IPS DF 4.7 (cell line): Measurements from ENCODE around the gene RFTN1.

Source experiments
- DNase-seq: peaks from one replicate; pipeline ENCODE4 v3.0.0-alpha.2; 2013; ENCODE audit warnings: low spot score; ENCODE audit errors: extremely low read depth

Gene RFTN1

DNA sequence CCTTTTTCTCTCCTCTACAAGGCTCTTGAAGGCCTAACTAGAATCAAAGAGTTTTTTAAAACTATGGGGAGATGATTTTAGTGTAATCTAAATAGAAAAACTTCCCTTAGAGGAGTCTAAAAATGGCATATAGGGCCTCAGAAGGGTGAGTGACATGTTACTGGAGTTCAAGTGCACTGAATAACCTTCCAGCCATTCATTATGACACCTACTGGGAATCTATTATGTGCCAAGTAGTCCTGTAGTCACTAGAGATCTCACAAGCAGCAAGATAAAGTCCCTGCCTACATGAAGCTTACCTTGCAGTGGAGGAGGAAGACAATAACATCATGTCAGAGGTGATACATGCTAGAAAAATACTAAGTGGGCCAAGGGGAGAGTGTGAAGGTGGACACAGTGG, 152.4 kb downstream of the RFTN1 start:
- no peak for DNase-seq

DNA sequence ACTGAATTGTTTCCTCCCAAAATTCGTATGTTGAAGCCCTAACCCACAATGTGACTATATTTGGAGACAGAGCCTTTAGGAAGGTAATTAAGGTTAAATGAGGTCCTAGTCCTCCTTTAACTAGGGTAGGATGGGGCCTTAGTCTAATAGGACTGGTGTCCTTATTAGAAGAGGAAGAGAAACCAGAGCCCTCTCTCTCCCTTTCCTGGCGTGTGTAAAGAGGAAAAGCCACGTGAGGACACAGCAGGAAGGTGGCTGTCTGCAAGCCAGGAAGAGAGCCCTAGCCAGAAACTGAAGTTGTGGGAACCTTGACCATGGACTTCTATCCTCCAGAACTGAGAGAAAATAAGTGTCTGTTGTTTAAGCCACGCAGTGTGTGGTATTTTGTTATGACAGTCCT, 154.2 kb downstream of the RFTN1 start:
- DNase-seq = no peak

DNA sequence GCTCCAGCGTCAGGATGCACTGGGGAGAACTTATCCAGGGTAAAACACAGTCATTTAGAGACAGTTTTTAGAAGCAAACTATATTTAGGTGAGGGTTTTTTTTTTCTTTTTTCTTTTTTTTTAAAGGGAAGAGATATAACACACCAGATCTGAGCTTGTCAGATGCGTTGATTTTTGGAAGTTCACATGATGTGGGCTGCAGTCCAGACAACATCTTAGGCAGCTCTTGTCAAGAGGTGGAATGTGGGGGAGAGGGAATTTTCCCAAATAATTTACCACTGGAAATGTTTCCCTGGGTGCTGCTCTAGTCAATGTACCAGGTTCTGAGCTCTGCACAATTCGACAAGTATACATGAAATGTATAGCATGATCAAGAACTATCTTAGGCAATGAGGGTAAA, 155.2 kb downstream of the RFTN1 start:
- DNase-seq = no peak

DNA sequence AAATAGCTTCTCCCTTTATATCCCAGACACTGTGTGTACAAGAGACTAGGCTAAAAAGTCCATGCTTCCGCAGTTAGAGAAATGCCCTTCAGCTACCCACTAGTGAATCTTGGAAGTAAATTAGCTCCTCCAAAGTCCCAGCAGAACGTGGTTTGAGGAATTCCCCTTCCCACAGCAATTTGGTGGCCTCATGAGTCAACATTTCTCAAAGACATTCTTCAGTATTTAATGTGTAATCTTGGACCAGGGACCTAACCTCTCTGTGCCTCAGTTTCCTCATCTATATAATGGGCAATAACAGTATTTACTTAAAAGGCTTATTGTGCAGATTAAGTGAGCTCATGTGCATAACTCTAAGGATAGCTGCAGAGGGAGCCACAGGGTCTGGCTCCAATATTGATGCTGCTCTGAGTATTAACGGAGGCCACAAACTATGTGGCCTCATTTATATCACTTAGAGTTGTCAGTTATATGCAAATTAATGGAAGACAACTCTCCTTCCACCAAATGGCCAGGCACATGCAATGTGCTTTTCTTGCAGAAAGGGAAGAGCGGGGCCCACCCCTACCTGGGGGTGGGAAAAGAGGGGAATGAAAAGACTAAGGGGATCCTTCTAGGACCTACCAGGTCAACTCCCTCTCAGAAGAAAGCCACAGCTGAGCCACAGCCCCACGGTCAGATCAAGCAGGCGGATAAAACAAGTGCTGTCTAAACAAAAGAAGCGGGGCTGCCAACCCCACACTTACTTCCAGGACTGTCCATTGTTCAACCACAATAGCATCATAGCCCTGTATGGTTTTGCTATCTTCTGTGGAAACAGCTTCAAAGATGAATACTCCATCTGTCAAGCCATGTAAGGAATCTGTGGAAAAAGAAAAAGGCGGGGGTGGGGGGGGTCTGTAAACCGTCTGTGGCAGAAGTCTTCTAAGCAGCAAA, 156.0 kb downstream of the RFTN1 start:
- no peak for DNase-seq

DNA sequence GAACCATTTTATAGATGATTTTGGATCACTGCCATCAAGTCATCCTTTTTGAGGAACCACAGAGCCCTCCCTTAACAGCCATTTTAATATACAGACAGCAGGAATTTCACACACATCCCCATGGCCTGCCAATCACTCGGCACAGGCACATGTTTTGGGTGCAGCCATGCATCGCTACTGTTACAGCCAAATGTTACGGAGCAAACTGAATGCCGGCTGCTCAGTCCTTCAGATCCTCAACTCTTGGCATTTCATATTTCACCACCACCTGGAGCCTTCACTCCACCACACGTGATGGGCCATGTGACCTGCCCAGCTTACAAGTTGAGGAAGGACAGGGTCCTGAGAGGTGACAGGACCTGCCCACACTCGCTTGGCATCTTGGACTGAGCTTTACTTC, 157.7 kb downstream of the RFTN1 start:
- no peak for DNase-seq

DNA sequence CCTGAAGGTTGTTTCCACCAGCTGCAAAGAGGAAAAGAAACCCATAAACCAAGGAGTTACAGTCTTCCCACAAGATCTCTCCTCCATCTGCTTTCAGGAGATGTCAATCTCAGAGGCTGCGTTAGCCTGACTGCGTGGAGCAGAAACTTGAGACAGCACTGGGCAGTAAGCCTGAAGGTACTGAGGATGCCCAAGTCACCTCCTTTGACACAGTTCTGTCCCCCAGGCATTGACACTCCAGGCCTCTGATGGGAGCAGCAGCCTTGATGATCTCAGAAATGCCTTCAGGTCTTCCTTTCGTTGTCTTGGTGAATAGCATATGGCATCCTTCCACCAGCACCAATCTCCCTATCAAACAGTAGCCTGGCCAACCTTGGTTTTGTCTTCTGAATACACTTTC, 159.2 kb downstream of the RFTN1 start:
- DNase-seq = no peak

DNA sequence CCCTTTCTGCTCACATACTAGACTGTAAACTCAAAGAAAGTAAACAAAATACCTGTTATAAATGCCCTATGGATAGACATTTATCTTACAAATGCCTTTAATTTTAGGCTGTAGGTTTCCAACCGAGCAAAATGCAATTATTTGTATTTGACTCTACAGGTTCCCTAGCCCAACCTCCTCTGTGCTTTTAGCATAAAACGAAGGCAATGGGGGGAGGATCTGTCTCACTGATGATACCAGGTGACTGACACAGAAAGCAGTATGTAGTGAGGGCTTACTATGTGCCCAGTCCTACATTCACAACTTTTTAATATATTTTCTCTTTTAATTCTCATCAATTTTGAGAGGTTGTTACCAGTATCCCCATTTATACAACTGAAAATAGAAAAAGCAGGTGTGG, 161.1 kb downstream of the RFTN1 start:
- no peak for DNase-seq

DNA sequence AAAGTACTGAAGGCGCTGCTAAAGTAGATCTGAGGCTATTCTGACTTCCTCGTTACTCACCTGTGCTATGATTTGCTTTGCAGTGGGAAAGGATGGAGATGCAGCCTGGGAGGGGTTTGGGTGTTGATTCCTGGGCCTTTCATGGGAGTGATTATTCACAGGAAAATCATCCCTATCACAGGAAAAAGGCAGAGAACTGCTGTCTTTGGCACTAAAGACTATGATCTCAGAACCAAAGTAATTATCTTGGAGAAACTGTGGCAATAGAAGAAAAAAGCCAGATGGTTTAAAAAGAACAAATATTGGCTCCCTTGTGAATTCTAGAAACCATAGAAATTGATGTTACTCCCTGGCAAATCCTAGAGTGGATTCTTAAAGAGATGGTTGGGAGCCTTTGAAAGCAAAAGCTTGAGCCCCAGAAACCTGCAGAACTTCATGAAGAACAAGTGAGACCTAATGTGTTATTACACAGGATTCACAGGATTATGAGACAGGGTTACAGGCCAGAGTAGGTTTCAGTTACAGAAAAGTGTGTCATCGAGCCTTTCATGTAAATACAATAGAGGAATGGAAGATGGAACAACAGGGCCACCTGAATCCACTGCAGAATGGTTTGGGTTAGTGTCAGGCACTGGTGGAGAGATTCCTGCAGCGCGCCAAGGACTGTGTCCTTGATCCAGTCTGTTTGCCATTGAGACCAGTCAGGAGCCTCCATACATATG, 162.7 kb downstream of the RFTN1 start:
- no peak for DNase-seq

DNA sequence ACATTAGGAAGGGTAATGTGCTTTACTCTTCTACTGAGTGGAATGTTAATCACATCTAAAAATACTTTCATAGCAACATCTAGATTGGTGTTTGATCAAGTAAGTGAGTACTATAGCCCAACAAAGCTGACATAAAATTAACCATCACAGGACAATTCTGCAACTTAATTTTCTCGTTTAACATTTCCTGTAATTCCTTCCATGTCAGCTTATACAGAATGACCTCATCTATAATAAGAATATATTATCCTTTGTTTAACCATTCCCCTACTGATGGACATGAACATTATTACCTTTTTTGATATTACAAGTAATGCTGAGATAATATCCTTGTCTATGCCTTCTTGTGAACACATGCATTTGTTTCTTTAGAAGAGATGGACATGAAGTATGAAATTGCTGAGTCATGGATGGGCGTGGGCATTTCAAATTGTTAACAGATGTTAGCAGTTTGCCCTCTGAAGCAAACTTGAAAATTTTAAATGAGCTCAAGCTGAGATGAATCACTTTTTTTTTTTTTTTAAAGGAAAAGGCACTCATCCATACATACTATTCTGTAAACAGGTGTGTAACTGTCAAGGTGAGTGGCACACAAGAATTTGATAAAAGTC, 163.4 kb downstream of the RFTN1 start:
- no peak for DNase-seq

DNA sequence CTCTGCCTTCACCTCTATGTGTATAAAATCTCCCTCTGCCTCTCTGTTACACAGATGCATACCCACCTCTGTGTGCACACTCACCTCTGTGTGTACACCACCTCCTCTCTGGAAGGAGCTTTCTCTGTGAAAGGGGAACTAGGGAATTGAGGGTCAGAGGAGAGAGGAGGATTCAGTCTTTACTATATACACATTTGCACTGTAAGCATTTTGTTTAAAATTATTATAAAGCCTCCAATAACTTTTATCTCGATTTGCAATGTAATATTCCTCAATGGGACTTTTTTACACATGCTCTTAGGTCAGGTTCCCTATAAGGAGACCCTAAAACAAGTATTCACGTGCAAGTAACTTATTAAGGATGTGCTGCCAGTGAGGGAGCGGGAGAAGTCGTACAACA, 166.0 kb downstream of the RFTN1 start:
- DNase-seq = no peak

DNA sequence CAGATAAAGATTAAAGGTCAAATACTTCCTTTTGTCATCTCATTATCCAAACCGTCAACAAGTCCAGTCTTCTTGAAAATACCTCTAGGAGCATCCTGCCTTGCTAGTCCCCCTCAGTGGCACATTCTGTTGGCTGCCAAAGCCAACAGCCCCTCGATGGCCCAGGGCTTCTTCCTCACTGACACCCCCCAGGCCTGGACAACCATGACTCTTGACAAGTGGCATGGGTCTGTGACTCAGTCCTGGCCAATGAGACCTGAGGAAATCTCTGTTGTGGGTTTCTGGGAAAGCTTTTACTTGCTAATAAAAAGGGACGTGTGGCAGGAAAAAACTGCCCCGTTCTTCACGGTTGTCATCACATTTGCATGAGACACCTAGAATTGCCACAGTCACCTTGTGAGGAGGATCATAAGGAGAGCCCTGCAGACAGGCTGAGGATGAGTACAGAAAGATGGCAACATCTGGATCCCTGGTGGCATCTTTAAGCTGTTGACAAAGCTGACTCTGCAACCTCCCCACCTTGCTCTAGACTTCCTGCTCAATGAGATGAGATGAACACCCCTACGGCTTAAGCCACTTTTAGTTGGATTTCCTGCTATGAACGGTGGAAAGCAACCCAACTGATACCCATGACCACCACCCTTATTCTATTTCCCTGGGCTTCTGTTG, 167.0 kb downstream of the RFTN1 start:
- no peak for DNase-seq

DNA sequence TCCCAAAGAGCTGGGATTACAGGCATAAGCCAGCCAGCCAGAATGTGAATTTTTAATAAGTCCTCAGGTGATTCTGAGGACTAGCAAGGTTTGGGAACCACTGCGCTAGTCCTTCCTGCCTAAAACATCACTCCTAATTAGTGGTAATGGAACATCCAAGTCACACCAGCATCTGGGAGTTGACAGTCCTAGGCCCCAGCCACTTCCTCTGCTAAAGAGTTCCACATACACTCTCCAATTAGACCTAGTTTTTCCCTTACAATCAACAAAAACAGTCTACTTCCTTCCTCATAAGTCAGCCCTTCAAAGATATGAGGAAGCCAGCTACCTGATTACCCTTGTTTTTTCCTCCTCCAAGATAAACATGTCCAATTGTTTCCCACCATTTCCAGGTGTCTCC, 170.4 kb downstream of the RFTN1 start:
- DNase-seq = no peak

DNA sequence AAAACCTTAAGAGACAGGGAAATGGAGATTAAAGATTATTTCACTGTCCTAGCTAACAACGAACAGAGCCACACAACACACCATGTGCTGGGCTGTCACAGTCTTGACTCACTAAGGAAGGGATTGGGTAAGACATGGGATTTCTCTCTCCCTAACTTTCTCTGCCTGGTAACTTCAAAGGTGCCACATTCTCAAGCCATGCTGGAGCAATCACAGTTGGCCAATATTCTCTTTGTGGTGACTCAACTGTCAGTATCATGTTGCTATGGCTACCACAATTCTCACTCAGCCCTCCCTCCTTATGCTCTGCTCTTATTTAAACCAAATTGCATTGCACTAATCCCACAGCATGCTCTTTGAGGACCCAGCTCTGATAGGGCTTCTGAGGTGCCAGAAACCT, 174.5 kb downstream of the RFTN1 start:
- DNase-seq = no peak

DNA sequence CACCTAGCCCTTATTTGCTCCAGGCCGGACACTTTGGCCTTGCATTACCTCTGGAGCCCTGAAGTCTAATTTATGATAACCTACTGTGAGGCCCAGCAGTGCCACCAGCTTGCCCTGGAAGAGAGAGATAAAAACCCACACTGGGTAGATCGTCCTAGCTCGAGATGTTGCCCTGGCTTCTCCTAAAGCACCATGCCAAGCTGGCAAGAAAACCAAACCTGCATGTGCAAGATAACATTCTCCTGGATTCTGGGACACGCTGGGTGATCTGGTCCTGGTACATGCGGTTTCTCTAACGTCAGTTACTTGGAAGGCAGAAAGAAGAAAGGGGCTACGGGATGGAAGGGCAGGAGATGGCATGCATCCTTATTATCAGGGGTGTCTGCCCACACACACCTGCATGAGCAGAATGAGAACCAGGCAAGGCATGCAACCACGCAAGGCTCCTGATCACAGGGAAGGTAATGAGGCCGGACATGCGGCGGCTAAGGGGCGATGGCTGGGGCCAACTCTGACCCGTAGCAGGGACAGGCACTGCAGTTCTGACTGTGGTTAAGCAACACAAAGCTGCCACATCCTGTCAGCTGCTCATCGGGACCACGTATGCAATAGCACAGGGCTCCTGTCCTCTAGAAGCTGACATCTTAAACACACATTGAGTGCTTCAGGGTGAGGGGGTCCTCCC, 175.5 kb downstream of the RFTN1 start:
- DNase-seq = no peak

DNA sequence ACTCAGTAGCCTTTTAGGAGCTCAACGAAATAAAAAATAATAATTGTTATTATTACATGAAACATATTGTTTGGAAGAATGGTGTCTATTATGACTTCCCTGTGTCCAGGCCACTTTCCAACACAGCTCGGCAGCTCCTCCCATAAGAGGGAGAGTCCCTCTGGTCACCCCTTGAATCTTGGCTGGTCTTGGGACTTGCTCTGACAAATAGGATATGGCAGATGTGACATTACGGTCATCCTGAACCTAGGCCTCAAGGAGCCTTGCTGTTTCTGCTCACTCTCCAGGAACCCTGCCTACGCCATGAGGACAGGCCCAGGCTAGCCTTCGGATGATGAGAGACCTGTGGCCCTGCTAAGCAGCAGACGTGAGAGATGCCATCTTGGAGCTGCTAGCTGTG, 176.7 kb downstream of the RFTN1 start:
- no peak for DNase-seq

DNA sequence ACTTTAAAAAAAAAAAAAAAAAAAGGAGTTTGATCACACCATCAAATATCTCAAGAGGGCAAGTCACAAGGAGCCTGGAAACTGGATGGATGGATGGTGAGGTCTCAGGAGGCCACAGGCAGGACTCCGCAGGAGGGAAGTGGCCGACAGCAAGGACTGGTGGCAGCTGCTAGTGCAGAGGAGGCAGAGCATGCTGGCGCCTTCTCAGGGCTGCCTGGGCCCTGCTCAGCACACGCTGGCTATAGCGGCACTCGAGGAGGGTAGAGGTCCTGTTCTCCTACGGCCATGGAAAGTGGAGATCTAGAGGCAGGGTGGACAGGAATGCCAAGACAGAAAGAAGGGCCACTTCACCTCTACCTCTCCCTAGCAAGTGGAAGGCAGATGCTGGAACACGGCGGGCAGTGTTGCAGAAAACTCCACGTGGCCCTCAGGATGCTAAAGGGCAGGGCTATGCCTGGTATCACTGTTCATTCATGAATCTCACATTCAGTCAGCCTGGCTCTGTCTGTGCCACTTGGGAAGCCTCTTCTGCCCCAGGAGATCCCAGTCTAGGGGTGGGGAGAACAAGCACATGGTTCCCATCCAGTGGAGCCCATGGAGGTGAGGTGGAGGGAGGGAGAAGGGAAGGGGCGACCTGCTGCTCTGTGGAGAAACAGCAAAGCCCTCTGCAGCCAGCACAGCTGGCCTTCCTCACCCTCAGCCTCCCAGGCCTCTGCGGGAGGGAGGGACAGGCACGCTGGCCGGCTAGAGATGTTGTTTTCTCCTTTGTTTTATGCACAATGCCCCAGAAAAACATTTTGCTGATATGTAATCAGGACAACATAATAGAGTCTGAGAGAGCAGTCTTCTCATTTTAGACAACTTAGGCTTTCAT, 177.5 kb downstream of the RFTN1 start:
- no peak for DNase-seq

DNA sequence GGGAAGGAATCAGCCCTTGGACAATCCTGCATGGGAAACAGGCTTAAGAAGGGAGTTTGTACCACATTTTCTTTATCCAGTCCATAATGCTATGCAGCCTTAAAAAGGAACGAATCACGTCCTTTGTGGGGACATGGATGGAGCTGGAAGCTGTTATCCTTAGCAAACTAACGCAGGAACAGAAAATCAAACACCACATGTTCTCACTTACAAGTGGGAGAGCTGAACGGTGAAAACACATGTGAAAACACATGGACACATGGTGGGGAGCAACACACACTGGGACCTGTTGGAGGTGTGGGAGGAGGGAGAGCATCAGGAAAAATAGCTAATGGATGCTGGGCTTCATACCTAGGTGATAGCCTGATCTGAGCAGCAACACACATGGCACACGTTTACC, 178.2 kb downstream of the RFTN1 start:
- no peak for DNase-seq

DNA sequence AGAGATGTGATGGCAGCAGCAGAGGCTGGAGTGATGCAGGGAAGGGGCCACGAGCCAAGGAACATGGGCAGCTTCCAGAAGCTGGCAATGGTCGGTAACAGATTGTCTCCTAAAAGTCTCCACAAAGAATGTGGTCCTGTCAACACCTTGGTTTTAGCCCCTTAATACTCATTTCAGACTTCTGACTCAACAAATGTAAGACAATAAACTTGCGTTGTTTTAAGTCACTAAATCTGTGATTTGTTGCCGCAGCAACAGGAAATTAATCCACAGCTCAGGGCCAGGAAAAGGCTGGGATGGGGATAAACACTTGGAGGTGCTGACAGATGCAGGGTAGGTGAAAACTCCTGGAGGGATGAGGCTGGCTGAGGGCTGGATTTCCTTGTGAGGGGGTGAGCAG, 178.6 kb downstream of the RFTN1 start:
- DNase-seq = no peak

DNA sequence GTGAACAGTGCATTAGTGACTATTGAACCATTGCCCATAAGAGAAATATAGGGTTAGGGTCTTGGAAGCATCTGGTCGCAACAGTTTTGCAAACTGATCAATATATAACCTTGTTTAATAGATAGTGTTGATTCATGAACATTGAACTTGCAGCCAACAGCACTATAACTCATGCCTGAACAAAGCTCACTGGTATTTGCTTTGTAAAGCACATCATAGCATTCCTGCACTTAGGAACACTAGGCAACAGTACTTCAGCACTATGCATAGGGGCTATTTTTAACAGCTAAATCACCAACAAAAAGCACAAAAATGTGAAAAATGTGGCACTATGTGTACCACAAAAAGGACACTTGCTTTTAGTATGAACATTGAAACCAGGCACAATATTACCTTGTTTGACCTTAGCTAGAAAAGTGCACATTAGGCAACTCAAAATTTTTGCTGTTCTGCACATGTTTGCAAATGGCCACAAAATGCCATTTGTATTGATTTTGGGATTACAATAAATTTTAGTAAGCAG, 180.5 kb downstream of the RFTN1 start:
- DNase-seq = no peak

DNA sequence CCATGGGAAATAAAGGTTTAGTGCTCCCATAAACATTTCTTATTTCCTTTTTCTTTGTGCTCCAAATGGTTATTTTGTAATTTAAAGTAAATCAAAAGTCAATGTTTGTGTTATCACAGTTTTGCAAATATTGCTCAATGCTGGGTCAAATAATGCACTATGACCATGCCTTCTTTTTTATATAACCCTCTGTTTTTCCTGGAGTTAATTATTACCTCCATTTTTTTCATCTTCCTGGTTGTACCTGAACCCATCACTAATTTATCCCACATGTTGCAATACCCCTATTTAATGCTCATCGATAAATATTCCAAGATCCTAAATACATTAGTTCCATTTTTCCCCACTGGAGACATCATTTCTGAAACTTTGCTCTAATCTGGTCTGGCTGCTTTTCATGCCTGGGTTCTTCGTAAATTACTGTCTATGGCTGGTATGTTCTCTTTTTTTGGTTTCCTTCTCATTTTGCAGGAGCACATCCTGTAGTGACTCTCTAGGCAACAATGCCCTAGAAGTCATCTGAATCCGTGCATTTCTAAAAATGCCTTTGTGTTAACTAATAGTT, 182.1 kb downstream of the RFTN1 start:
- DNase-seq = no peak
